Measurements from ENCODE around the gene PHF8.

The PHF8 gene

DNA sequence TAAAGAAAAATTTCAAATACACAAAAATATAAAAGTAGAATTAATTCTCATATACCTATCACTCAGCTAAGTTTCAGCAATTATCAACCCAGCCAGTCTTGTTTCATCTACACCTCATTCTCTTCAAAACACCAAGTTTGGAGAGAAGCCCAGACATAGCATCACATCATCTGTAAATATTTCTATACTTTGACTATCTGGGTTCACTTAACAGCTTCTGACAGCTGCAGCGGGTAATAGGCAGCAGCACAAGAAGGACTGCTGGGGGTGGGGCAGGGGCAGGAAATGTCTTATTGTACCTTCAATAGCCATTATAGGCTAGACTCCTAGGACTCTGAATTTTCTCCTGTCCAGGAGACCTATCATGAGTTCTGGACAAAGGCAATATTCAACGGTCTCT, 54.1 kb downstream of the PHF8 start:
- DNase-seq (ENCODE audit: insufficient read length, low spot score) (no peak), FAIRE-seq (no peak)
- TF ChIP-seq, protein P1, sequence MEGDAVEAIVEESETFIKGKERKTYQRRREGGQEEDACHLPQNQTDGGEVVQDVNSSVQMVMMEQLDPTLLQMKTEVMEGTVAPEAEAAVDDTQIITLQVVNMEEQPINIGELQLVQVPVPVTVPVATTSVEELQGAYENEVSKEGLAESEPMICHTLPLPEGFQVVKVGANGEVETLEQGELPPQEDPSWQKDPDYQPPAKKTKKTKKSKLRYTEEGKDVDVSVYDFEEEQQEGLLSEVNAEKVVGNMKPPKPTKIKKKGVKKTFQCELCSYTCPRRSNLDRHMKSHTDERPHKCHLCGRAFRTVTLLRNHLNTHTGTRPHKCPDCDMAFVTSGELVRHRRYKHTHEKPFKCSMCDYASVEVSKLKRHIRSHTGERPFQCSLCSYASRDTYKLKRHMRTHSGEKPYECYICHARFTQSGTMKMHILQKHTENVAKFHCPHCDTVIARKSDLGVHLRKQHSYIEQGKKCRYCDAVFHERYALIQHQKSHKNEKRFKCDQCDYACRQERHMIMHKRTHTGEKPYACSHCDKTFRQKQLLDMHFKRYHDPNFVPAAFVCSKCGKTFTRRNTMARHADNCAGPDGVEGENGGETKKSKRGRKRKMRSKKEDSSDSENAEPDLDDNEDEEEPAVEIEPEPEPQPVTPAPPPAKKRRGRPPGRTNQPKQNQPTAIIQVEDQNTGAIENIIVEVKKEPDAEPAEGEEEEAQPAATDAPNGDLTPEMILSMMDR (IDR thresholded peaks at IDR 0.05; ENCODE audit: insufficient read depth, missing control alignments): no peak

DNA sequence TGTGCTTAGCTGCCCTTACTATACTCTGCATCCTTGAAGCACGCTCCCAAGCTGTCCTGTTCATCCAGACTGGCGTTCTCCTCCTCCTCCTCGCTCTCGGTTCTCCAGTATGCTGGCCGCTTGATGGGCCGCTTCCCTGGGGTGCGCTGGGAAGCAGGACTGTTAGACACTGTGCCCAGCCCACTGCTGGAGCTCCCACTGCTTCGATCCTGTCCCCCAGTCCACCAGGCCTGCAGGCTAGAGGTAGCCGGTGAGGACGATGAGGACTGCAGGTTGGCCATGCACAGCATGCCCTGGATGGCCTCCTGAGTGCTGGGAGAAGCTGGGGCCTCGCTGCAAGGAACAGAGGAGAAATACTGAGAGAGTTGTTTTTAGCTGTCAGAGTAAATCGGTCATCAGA, 59.4 kb downstream of the PHF8 start:
- DNase-seq (ENCODE audit: insufficient read length, low spot score): no peak
- TF ChIP-seq, protein P1 (IDR thresholded peaks at IDR 0.05; ENCODE audit: insufficient read depth, missing control alignments): no peak
- no peak for FAIRE-seq

DNA sequence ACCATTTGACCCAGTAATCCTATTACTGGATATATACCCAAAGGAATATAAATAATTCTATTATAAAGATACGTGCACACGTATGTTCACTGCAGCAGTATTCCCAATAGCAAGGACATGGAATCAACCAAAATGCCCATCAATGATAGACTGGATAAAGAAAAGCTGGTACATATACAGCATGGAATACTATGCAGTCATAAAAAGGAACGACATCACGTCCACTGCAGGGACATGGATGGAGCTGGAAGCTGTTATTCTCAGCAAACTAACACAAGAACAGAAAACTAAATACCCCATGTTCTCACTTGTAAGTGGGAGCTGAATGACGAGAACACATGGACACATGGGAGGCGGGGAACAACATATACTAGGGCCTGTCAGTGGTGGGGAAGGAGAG, 69.7 kb downstream of the PHF8 start:
- no peak for FAIRE-seq
- no peak for DNase-seq (ENCODE audit: insufficient read length, low spot score)
- TF ChIP-seq, protein P1 (IDR thresholded peaks at IDR 0.05; ENCODE audit: insufficient read depth, missing control alignments): no peak

DNA sequence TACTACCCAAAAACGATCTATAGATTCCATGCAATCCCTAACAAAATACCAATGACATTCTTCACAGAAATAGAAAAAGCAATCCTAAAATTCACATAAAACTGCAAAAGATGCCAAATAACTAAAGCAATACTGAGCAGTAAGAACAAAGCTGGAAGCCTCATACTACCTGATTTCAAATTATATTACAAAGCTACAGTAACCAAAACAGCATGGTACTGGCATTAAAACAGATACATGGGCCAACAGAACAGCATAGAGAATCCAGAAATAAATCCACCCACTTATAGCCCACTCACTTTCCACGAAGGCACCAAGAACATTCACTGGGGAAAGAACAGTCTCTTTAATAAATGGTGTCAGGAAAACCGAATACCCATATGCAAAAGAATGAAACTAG, 74.7 kb downstream of the PHF8 start:
- DNase-seq (ENCODE audit: insufficient read length, low spot score): no peak
- TF ChIP-seq, protein P1 (IDR thresholded peaks at IDR 0.05; ENCODE audit: insufficient read depth, missing control alignments): no peak

DNA sequence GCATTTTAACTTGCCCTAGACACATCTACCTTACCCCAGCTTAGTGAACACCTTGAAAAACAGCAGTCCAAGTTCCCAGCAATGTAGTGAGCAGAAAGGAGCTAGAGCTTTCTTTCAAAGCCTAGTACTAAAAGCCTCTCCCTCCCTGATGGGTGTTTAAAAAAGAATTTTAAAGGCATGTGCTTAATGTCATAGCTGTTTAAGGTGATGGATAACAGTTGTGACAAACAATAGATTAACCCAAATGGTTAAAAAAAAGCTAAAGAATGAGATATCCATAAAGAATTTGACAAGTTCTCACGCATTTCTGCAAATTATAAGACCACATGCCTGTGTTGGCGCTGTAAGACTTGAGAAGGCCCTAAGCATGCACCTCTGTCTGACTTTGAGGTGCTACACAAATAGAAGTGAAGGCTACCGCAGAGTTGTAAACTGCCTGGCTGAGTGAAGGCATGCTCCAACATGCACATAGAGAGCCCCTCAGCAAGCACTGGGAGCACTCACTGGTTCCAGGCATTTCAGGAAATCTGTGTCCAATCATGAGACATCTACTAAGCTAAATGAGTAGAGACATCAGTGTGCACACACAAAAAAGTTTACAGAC, 94.0 kb downstream of the PHF8 start:
- TF ChIP-seq, protein P1 (IDR thresholded peaks at IDR 0.05; ENCODE audit: insufficient read depth, missing control alignments): no peak
- FAIRE-seq (no peak), DNase-seq (ENCODE audit: insufficient read length, low spot score) (no peak)

More for the DNA sequence above, 74.7 kb downstream of the PHF8 start:
- FAIRE-seq: no peak

DNA sequence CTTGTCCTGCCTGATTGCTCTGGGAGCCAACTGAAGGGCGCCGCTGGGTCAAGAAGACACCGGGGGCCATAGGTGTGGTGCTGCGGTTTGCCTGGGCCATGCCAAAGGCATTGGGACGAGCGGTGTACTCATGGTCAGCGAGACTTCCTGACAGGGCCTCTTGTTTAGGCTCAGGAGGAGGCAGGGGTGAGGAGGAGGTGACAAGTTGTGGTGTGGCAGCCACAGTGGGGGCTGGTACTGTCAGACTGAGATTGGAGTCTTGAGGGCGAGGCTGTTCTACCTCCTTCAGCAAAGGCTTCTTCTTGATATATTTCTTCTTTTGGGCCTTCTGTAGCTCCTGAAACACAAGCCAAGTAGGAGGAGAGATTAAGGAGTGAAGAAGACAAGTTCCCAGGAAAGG, 104.1 kb downstream of the PHF8 start:
- TF ChIP-seq, protein P1 (IDR thresholded peaks at IDR 0.05; ENCODE audit: insufficient read depth, missing control alignments): no peak
- no peak for DNase-seq (ENCODE audit: insufficient read length, low spot score)
- no peak for FAIRE-seq

DNA sequence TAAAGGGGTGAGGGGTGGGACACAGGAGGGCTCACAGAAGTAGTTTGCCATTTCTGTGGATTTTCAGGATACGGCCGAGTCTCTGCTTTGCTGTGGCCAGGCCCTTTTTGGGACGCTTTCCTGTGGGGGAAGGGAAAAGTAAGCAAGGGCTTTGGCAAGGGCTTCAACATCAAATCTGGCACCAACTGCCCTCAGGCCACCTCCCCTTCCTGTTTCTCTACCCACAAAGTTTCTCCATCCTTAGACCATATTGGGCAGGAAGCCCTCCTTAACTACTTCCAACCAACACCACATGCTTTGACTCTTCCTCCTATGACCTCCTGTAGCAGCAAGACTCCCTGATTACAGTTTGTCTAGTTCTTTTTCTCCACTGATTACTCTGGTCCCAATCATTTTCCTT, 105.1 kb downstream of the PHF8 start:
- DNase-seq (ENCODE audit: insufficient read length, low spot score) (no peak), FAIRE-seq (no peak)
- TF ChIP-seq, protein P1 (IDR thresholded peaks at IDR 0.05; ENCODE audit: insufficient read depth, missing control alignments): no peak

Measured in D721Med (cell line).